ENCODE measurements around the gene GPR39.

Gene GPR39

GRCh38 chr2:132567682-132568081 lies 151.1 kb downstream of the GPR39 start:
- no peak for DNase-seq (ENCODE audit: low spot score)

DNA sequence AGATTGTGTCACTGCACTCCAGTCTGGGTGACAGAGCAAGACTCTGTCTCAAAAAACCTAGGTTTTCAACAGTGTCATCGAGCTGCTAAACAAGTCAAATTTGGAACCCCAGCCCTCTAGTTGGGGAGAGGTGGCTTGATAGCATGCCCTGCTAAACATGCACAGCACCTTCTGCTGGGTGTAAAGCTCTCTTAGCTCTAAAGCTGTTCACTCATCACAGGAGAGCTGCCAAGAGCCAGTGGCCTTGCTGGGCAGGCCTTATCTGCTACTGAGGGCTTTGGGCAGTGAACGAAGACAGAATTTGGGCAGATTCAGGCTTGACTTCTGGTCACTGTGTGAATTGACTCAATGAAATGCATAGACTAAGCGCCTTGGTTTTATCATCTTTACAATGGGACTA lies 152.1 kb downstream of the GPR39 start:
- DNase-seq (ENCODE audit: low spot score): no peak

DNA sequence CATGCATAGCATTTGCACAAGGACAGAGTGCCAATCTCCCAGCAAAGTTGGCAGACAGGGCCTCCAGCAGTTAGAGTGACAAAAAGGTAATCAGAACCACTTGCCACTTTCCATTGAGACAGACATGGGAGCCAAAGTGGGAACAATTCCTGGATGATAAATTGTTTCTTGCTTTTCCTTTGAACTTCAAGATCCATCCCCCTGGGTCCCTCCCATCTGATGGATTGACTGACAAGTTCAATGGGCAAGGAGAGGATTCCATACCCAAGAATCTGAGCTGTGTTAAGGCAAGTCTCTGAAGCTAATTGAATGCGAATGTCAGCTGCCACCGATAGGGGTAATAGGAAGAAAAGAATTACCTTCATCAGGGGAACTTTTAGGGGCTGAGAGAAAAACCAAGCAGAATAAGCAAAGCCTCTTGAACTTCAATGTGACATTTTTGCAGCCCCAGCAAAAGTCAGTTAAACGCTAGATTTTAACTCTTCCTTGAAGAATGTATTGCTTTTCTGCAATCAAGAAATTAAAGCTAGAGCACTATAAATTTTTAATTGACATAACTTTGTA lies 156.9 kb downstream of the GPR39 start:
- DNase-seq (ENCODE audit: low spot score): no peak

- no peak for DNase-seq (ENCODE audit: low spot score)
These were observed 161.1 kb downstream of the GPR39 start for GRCh38 chr2:132577686-132578085.

- no peak for DNase-seq (ENCODE audit: low spot score)
These were observed 165.0 kb downstream of the GPR39 start for GRCh38 chr2:132581591-132581990.

GRCh38 chr2:132581991-132582738 lies 165.6 kb downstream of the GPR39 start:
- no peak for DNase-seq (ENCODE audit: low spot score)

DNA sequence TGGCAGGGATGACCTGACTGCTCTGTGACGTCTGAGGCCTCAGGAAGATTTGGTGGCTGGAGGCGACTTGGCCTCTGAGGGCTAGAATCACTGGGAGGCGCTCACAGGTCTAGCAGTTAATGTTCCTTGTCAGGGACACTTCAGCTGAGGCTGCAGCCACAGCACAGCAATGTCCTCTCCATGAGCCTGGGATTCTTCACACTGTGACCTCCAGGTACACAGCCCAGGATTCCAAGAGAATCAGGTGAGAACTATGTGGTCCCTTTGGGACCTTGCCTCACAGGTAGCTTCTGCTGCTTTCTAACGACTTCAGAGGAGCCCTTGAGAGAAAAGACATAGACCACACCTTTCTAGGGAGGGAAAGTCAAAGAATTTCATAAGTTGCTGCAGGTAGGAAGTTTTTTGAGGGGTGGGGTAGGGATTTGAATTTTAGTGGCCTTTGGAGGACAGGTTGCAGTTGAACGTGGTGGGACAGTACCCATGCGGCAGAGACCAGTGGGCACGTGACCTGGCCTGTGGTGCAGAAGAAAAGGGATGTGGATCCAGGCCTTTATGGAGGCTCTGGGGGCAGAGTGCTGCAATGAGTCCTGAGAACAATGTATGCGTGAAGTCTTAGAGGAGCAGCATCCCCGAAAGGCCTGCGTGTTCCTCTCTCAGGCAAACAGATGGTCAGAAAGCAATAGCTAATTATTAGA lies 167.2 kb downstream of the GPR39 start:
- DNase-seq (ENCODE audit: low spot score): no peak

DNA sequence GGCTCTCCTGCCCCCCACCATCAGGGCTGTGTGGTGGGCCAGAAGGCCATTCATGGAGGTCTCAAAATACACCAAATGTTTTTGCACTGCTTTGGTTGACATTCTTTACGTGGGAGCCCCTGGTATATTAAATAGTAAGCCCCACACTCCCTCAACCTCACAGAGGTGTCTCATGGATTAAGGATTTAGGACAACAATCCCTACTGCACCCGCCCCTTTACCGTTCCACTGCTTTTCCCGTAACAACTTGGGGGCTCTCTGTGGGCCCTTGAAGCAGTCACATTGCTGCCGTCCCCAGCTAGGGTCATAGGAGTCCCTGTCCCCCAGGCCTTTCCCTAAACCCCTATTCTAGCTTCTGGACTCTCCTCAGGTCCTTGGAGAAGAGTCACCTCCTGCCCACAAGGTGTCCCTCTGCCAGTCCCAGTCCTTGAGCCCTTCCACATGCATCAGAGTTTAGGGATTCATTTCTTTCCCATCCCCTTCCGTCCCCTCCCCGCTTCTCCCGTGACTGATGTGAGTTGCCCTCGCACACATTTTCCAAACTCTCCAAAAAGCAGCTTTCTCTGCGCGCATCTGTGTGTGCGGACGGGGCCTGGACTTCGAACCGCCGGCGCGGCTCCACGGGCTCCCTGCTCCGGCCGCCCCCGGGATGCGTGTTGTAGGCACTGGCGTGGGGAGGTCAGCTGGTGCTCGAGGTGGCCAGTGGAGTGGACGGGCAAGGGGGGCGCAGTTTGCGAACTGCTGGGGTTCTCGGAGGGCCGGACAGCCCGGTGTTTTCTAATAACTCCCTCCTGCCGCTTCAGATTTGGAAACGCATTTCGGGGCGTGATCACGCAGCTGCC lies 168.6 kb downstream of the GPR39 start:
- DNase-seq (ENCODE audit: low spot score): no peak

DNA sequence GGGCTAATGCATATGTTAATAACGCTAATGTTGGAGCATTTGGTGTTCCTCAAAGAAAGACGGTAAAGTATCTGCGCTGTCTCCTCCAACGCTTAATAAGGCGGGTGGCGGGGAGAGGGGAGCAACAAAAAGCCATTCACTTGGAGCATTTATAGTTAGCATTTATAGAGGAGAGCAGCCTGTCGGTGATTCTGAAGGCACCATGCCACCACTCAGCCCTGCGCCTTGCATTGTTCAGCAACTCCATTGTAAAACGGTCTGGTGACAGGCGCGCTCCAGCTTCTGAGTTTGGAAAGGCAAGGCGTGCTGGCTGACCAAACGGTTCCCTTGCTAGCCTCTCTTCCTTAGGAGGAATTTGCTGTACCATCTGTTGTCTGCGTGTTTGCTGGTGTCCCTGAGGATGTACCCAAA lies 169.5 kb downstream of the GPR39 start:
- no peak for DNase-seq (ENCODE audit: low spot score)

DNA sequence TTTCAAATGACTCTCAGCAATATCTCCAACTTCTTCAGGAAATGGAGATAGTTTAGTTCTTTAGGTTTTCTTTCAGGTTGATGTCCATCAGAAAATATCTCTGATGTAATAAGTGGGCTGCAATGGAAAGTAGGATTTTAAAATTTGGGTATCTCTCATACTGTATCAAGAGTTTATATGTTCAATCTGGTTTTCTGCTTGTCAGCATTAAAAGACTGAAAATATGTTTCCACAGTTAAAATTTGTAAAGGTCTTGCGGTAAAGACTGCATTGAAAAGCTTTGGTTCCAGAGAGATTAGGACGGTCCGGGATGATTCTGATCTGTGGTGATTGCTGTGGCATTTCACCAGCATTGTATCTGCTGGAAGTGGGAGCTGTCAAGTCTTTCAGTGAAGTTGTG lies 170.2 kb downstream of the GPR39 start:
- DNase-seq (ENCODE audit: low spot score): no peak

GRCh38 chr2:132588576-132588975 lies 172.0 kb downstream of the GPR39 start:
- no peak for DNase-seq (ENCODE audit: low spot score)

- DNase-seq (ENCODE audit: low spot score): no peak
These were observed 172.7 kb downstream of the GPR39 start for GRCh38 chr2:132589111-132589830.

- no peak for DNase-seq (ENCODE audit: low spot score)
These were observed 173.4 kb downstream of the GPR39 start for GRCh38 chr2:132589966-132590365.

DNA sequence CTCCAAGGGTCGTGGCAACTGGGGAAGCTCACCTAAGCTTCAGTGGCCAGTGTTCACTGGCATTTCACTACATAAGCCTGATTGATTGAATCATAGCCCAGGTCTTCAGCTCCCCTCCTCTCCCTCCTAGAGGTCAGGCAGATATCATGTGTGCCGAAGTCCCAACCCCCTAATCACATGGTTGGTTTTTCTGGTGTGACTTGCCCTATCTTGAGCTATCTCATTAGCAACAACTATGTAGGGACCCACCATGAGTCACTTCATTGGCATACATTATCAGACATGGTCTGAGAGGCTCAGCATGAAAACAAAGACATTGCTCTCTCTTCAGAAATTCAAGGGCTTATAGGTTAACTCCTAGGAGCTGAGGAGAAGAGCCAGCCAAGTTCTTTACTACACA lies 176.6 kb downstream of the GPR39 start:
- DNase-seq (ENCODE audit: low spot score): no peak

- DNase-seq (ENCODE audit: low spot score): no peak
These were observed 178.6 kb downstream of the GPR39 start for GRCh38 chr2:132595186-132595585.

DNA sequence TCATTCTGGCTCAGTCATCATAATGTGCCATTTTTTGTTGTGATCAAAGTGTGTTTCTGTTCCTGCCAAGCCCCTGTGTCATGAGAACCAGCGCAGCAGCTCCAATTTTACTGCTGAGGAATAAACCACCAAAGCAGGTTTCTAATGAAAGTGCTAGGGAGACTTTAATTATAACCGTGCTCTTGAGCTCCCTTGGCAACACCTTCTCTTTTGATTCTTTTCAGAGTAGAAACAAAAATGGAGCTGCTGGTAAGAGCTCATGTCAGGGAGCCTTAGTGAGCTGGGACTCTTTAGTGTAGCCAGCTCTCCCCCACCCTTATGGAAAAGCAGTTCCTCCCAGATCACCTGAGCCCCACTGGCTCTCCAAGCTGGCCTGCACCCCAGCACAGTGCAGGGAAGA lies 179.1 kb downstream of the GPR39 start:
- DNase-seq (ENCODE audit: low spot score): no peak

GRCh38 chr2:132597166-132597565 lies 180.6 kb downstream of the GPR39 start:
- DNase-seq (ENCODE audit: low spot score): no peak

- DNase-seq (ENCODE audit: low spot score): no peak
These were observed 181.2 kb downstream of the GPR39 start for GRCh38 chr2:132597831-132598230.

- DNase-seq (ENCODE audit: low spot score): no peak
These were observed 181.9 kb downstream of the GPR39 start for GRCh38 chr2:132598536-132598935.

DNA sequence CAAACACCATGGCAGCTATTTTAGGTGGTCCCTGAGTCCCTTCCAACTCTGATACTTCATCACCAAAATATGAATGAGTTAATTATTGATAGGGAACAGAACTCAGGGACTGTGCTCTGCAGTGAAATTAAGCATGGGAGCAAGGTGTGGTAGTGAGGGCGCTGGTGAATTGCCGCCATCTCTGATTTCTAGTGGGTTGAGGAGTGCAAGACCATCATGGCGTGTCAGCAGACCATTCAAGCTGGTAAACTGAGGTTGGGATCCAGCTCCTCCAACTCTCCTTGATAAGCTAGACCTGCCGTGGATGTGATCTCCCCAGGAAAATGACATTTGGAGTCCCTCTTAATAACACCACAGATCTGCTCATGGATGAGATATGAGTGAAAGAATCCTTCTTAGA lies 183.0 kb downstream of the GPR39 start:
- no peak for DNase-seq (ENCODE audit: low spot score)

DNA sequence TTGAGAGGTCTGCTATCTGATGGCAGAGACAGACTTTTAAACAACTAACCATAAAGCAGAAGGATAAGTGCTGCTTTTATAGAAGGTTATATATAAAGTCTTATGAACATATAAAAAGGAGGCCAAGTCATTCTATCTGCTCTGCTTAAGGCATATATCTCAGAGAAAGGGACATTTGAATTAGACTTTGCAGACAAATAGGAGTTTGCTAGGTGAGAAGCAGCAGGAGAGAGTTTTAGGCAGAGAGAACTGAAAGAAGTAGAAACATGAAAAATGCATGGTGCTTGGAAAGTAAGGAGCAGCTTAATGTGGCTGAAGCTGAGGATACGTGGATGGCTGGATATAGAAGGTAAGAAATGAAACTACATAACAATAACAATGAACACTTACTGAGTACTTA lies 188.0 kb downstream of the GPR39 start:
- no peak for DNase-seq (ENCODE audit: low spot score)
